Cardiac septum (tissue), 1 donor: Measurements from ENCODE around the gene TULP4. TPM values are rescaled to one million over a fixed set of nuclear protein-coding genes. Genes with fewer than 3 reads are reported as not detected.
"Not testable (repeated sequence)": the region's sequence is repeated elsewhere in the genome, so short reads cannot be mapped to it uniquely, and the experiment has no call there.

Experiments used
- DNase-seq: peaks from one replicate; pipeline ENCODE4 v3.0.0-alpha.2; 2020; ENCODE audit warnings: low spot score
- intact Hi-C: fragments of 100-400 bp; cut with DNase I; formaldehyde crosslinking; loops from one replicate; pipeline ENCODE4 v1.14.0; 2022
- total RNA-seq: library from RNA; stranded (reverse); fragmentation: NEBNext Ultra II Directional; extraction: Animal tissue kit (Norgen Biotek cat#: 25700); gene quantifications from one replicate; pipeline ENCODE4 v1.2.1, GENCODE V29; 2021
- donor health status: DM: no; HTN: no; CAD: no.

TULP4 gene
- total RNA-seq, 1 donor from 2014 or later, result 98.3 TPM

GRCh38 chr6:158441716-158442215 lies 129.5 kb downstream of the TULP4 start:
- intact Hi-C loops, result no loop called here

GRCh38 chr6:158442306-158442705 lies 130.0 kb downstream of the TULP4 start:
- intact Hi-C loops, result no loop called here
- no peak for DNase-seq

More at GRCh38 chr6:158441716-158442215, 129.5 kb downstream of the TULP4 start:
- no peak for DNase-seq

GRCh38 chr6:158445426-158446085 lies 133.3 kb downstream of the TULP4 start:
- no peak for DNase-seq
- intact Hi-C loops, result no loop called here

- no peak for DNase-seq
- intact Hi-C loops, result no loop called here
These were observed 136.6 kb downstream of the TULP4 start for GRCh38 chr6:158448856-158449255.

GRCh38 chr6:158452191-158452590 lies 139.9 kb downstream of the TULP4 start:
- intact Hi-C loops, result no loop called here
- DNase-seq, result no peak

GRCh38 chr6:158457131-158457530 lies 144.9 kb downstream of the TULP4 start:
- DNase-seq, result no peak
- intact Hi-C loops, result no loop called here

- intact Hi-C loops, result no loop called here
- DNase-seq, result no peak
These were observed 145.5 kb downstream of the TULP4 start for GRCh38 chr6:158457616-158458278.

GRCh38 chr6:158459726-158460125 lies 147.5 kb downstream of the TULP4 start:
- DNase-seq, result no peak
- intact Hi-C loops, result no loop called here

GRCh38 chr6:158460602-158461169 lies 148.4 kb downstream of the TULP4 start:
- intact Hi-C loops, result no loop called here
- no peak for DNase-seq

GRCh38 chr6:158461954-158462353 lies 149.7 kb downstream of the TULP4 start:
- intact Hi-C loops, result no loop called here
- DNase-seq, result no peak

- intact Hi-C loops, result no loop called here
- DNase-seq, result no peak
These were observed 152.2 kb downstream of the TULP4 start for GRCh38 chr6:158464483-158464882.

- intact Hi-C loops, result no loop called here
- DNase-seq, result no peak
These were observed 153.0 kb downstream of the TULP4 start for GRCh38 chr6:158465257-158465656.

- no peak for DNase-seq
These were observed 153.5 kb downstream of the TULP4 start for GRCh38 chr6:158465747-158466146.

GRCh38 chr6:158467923-158468322 lies 155.7 kb downstream of the TULP4 start:
- intact Hi-C loops, result no loop called here
- DNase-seq, result no peak

More at GRCh38 chr6:158465747-158466146, 153.5 kb downstream of the TULP4 start:
- intact Hi-C loops, result no loop called here

- intact Hi-C loops, result no loop called here
- no peak for DNase-seq
These were observed 156.4 kb downstream of the TULP4 start for GRCh38 chr6:158468666-158469065.

GRCh38 chr6:158470023-158470422 lies 157.8 kb downstream of the TULP4 start:
- DNase-seq, intact Hi-C loops: not testable (repeated sequence)

- intact Hi-C loops, result no loop called here
- DNase-seq, result no peak
These were observed 159.1 kb downstream of the TULP4 start for GRCh38 chr6:158471339-158471738.

GRCh38 chr6:158472447-158472846 lies 160.2 kb downstream of the TULP4 start:
- intact Hi-C loops, result no loop called here

GRCh38 chr6:158474961-158475343 lies 162.7 kb downstream of the TULP4 start:
- no peak for DNase-seq
- intact Hi-C loops, result no loop called here

More at GRCh38 chr6:158472447-158472846, 160.2 kb downstream of the TULP4 start:
- no peak for DNase-seq

- intact Hi-C loops, result no loop called here
- no peak for DNase-seq
These were observed 163.4 kb downstream of the TULP4 start for GRCh38 chr6:158475344-158476302.
